ENCODE data around the gene SERINC4.

Gene SERINC4

GRCh38 chr15:43795197-43795596 is 4.8 kb downstream of the SERINC4 start:
- no peak for DNase-seq (ENCODE audit: extremely low spot score)
- ChIA-PET CTCF (interaction anchor here (0.7 to 4.3 kb wide), 4 partner anchors 10 to 24 kb away, joined by 3 to 17 read pairs (median 10); partner anchors contain the start of gene ELL3), POLR2A (interaction anchor here (0.6 to 4.0 kb wide), 5 partner anchors 9 to 154 kb away, joined by 3 to 18 read pairs (median 7); partner anchors contain the start of gene ELL3)
- TF ChIP-seq CTCF (IDR thresholded peaks at IDR 0.05; ENCODE audit: control extremely low read depth, extremely low read depth, low read depth, missing control alignments) = no peak

- ChIA-PET POLR2A (interaction anchor here (0.7 to 4.0 kb wide), 5 partner anchors 9 to 505 kb away, joined by 5 to 18 read pairs (median 5); partner anchors contain the start of gene MFAP1), CTCF (interaction anchor here (1.5 to 4.3 kb wide), 3 partner anchors 11 to 24 kb away, joined by 7 to 17 read pairs (median 14); partner anchors contain the start of gene ELL3)
- TF ChIP-seq CTCF (IDR thresholded peaks at IDR 0.05; ENCODE audit: control extremely low read depth, extremely low read depth, low read depth, missing control alignments) = no peak
- no peak for DNase-seq (ENCODE audit: extremely low spot score)
Measured at GRCh38 chr15:43794269-43795037, 5.6 kb downstream of the SERINC4 start.

GRCh38 chr15:43793647-43794046 is 6.4 kb downstream of the SERINC4 start:
- TF ChIP-seq CTCF (IDR thresholded peaks at IDR 0.05; ENCODE audit: control extremely low read depth, extremely low read depth, low read depth, missing control alignments) = no peak
- ChIA-PET CTCF (interaction anchor here (0.9 to 8.8 kb wide), 2 partner anchors 16 to 24 kb away, joined by 3 to 59 read pairs; partner anchors contain the start of gene ELL3), POLR2A (interaction anchor here (0.6 to 4.0 kb wide), 5 partner anchors 10 to 1244 kb away, joined by 3 to 18 read pairs (median 5); partner anchors contain the start of gene MFAP1)
- no peak for DNase-seq (ENCODE audit: extremely low spot score)

GRCh38 chr15:43792761-43793476 is 7.1 kb downstream of the SERINC4 start:
- no peak for TF ChIP-seq CTCF (IDR thresholded peaks at IDR 0.05; ENCODE audit: control extremely low read depth, extremely low read depth, low read depth, missing control alignments)
- POLR2A ChIA-PET = interaction anchor here (0.6 to 4.0 kb wide), 5 partner anchors 11 to 1243 kb away, joined by 3 to 18 read pairs (median 3); partner anchors contain the start of gene MFAP1
- CTCF ChIA-PET = interaction anchor here (0.9 to 8.8 kb wide), 2 partner anchors 16 to 23 kb away, joined by 3 to 59 read pairs; partner anchors contain the start of gene ELL3
- no peak for DNase-seq (ENCODE audit: extremely low spot score)

- CTCF ChIA-PET = interaction anchor here (1.0 to 8.8 kb wide), 2 partner anchors 15 to 23 kb away, joined by 3 to 59 read pairs; partner anchors contain the start of gene ELL3
- POLR2A ChIA-PET = interaction anchor here (0.8 to 4.0 kb wide), 5 partner anchors 12 to 36 kb away, joined by 3 to 18 read pairs (median 5); partner anchors contain the start of genes ELL3 and MFAP1
- peak; percentile 98 for DNase-seq (ENCODE audit: extremely low spot score)
- no peak for TF ChIP-seq CTCF (IDR thresholded peaks at IDR 0.05; ENCODE audit: control extremely low read depth, extremely low read depth, low read depth, missing control alignments)
Measured at GRCh38 chr15:43791993-43792760, 7.8 kb downstream of the SERINC4 start, which contains the start of gene SERF2. SERF2 (plus strand) TSS chr15:43792320; CDS start chr15:43792377, 57 bp downstream.
